Gastrocnemius medialis (tissue), 4 donors: ENCODE results near the gene RAI1.

Experiments
- CTCF ChIP-seq, 5 experiments: fragments of 450-650 bp in 3 of 5; fragments of 200-600 bp in 2 of 5; sonication (generic) in 2 of 5; IDR thresholded peaks in 4 of 5; conservative IDR thresholded peaks in 1 of 5; 1 replicate in 4 of 5; 2 replicates in 1 of 5; pipeline ENCODE4 v1.5.1; 2016 to 2019; ENCODE audit warnings: antibody characterized with exemption in 5 of 5, mild to moderate bottlenecking in 3 of 5, moderate library complexity in 3 of 5
- POLR2A ChIP-seq, 2 donors: fragments of 450-650 bp; IDR thresholded peaks; one replicate each; pipeline ENCODE4 v1.6.1; 2017; ENCODE audit warnings: antibody characterized with exemption in 2 of 2, mild to moderate bottlenecking in 2 of 2, moderate library complexity in 2 of 2

DNA sequence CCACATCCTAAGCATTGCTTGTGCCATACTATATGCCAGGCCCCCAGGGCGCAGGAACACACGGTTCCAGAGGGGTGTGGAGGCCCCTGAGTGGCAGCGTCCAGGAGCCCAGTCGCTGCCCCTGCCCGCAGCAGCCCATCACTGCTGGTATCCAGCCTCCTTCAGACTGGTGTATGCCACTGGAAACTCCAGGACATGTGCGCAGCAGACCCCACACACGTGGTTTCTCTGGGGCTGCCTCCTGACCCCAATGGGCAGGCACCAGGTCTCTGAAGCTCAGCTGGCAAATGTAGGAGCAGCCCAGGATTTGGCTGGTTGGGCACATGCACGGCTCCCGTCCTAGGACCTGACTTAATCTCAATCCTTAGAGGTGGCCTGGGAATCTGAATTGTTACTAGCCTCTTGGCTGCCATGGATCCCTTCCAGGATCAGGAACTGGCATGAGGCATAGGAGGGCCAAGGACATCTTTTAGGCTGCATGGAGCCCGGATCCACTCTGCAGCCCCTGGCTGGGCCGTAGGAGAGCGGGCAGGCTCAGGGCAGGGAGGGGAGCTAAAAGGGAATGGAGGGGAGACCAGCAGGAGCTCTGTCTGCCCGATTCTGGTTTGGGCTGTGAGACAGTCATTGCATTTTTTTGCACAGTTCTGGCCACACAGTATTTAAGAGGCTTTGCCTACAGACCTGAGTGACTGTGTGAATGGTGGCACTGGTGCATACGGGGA, 62.3 kb downstream of the RAI1 start:
- no peak for TF ChIP-seq CTCF (IDR thresholded peaks at IDR 0.05 in 4 of 5, conservative IDR thresholded peaks at IDR 0.05 in 1 of 5)
- TF ChIP-seq POLR2A (IDR thresholded peaks at IDR 0.05) = no peak
